ENCODE measurements around the gene DLX5. TPM values are rescaled to one million over a fixed set of nuclear protein-coding genes. Genes with fewer than 3 reads are reported as not detected.

Gene DLX5
- total RNA-seq, 2 donors from 2014 or later: not detected

DNA sequence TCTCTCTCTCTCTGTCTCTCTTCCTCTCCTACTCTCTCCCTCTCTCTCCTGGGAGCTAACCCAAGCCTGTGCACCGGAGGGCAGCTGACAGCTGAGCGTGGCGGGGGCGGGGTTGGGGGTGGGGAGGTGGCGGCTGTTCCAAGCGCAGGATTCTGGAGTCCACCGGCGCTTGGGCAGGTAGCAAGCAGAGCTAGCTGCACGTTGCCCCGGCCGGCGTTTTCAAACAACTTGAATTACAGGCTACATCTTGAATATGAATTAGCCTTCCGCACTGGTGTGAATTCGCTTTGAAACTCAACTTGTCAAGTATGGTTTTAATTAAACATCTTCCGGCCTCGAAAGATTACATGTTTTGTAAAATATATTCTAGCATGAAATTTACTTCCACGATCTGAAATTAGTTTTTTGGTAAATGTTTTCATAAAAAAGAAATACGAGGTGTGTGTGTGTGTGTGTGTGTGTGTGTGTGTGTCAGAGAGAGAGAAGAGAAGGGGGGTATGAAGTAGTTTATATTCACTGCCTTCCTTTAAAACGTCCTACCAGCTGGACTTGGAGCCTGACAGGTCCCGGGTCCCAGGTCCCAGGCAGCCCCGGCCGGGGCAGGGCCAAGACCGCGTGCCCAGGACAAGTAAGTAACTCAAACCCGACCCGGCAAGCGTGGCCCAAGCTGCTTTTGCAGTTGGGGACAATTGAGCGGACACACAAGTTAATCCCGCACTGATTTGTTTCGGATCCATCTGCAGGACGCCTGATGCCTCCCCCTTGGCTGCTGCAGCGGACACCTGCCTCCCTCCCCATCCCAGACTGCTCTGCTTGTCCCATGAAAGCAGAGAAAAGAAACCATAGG is 28.3 kb downstream of the DLX5 start:
- H3K4me3 Mint-ChIP-seq: no peak overlapping the region
- peaks cover 3% of the 10 kb centered on the region for H3K9me3 Mint-ChIP-seq
- peaks cover 62 to 96% of the 10 kb centered on the region in 2 donors for H3K27me3 Mint-ChIP-seq
- no peak for DNase-seq (ENCODE audit: low spot score)
- no peak for ATAC-seq
- no peak overlapping the region for H3K27ac Mint-ChIP-seq
- H3K36me3 Mint-ChIP-seq: no peaks in the 10 kb centered on the region
- peaks cover 0 to 5% of the 10 kb centered on the region in 2 donors for H3K4me1 Mint-ChIP-seq (ENCODE audit: low read depth in 2 of 2)

DNA sequence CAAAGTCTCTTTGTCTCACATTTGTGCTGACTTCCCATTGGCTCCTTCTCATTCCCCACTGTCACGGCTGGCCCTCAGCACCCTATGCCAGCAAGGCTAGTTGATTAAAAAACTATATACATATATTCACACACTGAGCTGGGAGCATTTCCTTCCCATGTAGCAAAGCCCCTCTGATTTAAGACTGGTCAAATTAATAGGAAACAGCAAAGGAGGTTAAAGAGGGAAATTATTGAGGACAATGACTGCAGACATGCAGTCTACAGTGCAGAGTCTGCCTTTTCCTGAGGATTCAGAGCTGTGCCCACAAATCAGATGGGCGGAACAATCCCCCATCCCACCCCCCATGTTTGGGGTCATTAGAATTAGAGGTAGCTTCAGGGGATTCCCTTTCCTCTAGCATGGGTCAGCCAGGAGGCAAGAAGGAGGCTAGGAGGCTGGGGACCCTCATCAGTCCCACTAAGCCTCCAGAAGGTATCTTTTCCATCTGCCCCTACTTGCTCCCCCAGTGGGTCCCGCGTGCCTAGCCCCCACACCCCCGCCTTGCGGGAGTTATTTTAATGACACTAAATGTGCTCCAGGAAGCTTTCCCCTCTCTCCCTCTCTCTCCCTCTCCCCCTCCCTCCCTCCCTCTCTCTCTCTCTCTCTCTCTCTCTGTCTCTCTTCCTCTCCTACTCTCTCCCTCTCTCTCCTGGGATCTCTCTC is 29.1 kb downstream of the DLX5 start:
- Mint-ChIP-seq H3K27me3 (peaks cover 59 to 96% of the 10 kb centered on the region in 2 donors), H3K27ac (no peak overlapping the region), H3K4me3 (no peak overlapping the region), H3K4me1 (ENCODE audit: low read depth in 2 of 2) (peaks cover 0 to 5% of the 10 kb centered on the region in 2 donors), H3K36me3 (no peaks in the 10 kb centered on the region), H3K9me3 (peaks cover 3% of the 10 kb centered on the region)
- DNase-seq (ENCODE audit: low spot score): no peak
- no peak for ATAC-seq

DNA sequence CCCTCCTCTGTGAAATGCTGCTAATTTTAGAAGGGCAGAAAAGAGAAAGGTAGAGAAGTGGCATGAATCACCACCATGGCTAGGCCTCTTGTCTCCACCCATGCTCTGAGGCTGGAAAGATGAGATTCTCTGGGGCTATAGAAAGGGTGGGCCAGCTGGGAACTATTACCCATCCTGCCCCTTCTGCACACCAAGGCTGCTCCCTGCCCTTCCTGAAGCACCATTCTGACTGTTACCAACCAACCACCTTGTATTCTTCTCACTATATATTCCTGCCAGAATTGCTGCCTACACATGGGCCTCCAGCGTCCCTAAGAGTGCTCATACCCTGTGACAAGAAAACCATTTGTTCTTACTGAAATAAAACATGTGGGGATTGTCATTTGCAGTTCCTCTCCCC is 30.7 kb downstream of the DLX5 start:
- H3K4me1 Mint-ChIP-seq (ENCODE audit: low read depth in 2 of 2): peaks cover 0 to 5% of the 10 kb centered on the region in 2 donors
- peaks cover 3% of the 10 kb centered on the region for H3K9me3 Mint-ChIP-seq
- no peak for DNase-seq (ENCODE audit: low spot score)
- no peaks in the 10 kb centered on the region for H3K36me3 Mint-ChIP-seq
- ATAC-seq: no peak
- H3K27me3 Mint-ChIP-seq: peaks cover 60 to 97% of the 10 kb centered on the region in 2 donors
- no peak overlapping the region for H3K4me3 Mint-ChIP-seq
- H3K27ac Mint-ChIP-seq: no peak overlapping the region

DNA sequence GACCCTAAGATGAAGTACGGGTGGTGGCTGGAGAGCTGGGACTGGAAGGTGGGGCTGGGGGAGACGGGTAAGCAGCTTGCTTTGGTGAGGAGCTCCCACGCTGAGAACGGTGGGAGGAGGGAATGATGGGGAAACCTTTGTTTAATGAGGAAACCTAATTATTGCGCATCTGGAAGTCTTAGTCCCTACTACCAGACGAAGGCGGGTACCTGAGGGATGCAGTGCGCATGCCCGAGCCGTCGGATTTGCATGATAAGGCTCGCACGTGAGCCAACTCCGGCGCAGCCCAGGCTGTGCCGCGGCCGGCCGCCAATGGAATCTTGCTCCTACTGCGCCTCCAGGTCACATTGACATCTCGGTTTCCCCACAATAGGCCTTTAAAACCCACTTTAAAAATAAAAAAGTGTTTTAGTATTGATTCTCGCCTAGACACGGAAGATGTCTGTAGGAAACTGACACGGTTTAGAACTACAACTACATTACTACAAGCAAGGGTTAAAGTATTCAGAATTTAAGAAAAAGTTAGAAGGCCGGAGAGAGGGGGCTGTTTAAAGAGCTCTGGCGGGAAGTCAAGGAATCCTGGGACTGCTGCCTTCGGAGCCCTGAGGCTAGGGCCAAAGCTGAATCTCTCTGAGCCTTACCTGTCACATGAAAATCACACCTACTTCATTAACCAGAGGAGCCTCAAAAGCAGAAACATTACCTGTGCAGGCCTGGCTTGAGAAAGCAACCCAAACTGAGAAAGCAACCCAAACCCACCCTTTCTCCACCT is 31.4 kb downstream of the DLX5 start:
- H3K4me1 Mint-ChIP-seq (ENCODE audit: low read depth in 2 of 2): peaks cover 0 to 5% of the 10 kb centered on the region in 2 donors
- no peak for ATAC-seq
- H3K4me3 Mint-ChIP-seq: no peak overlapping the region
- no peaks in the 10 kb centered on the region for H3K36me3 Mint-ChIP-seq
- no peak for DNase-seq (ENCODE audit: low spot score)
- H3K9me3 Mint-ChIP-seq: peaks cover 3% of the 10 kb centered on the region
- H3K27me3 Mint-ChIP-seq: peaks cover 61 to 97% of the 10 kb centered on the region in 2 donors
- H3K27ac Mint-ChIP-seq: no peak overlapping the region

DNA sequence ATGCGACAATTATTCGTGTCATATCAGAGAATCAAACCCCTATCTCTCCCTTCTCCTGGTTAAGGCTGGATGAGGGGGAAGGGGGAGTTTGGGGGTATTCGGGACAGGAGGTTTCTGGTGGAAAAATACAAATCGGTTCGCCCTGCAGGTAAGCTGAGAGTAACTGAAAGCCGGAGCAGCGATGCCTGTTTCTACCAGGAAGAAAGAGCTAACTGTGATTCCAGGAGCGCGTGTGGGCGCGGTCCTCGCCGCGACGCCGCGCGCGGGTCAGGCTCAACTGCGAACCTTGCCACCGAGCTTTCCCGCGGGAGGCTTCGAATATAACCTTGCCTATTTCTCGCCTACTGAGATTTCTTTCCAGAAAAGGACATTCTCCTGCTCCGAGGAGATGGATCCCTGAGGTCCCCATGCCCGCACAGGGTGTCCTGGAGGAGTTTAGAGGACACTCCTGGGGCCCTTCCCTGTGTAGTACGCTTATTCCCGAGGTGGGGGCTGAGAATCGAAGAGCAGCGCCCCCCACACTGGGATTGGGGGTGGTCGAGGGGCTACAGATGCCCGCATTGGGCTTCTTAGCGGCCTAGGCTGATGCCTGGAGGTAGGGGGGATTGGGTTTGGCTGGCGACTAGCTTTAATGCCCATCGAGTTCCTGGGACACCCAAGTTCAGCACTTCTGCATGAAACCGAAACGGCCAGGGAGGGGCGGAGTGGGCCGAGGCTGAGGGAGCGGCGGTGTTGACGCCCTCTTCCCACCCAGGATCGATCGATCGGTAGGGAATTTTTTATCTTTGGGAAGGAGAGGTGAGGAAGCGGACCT is 32.2 kb downstream of the DLX5 start:
- Mint-ChIP-seq H3K9me3 (peaks cover 3% of the 10 kb centered on the region), H3K4me1 (ENCODE audit: low read depth in 2 of 2) (peaks cover 0 to 5% of the 10 kb centered on the region in 2 donors), H3K4me3 (no peak overlapping the region), H3K27ac (no peak overlapping the region), H3K36me3 (no peaks in the 10 kb centered on the region), H3K27me3 (peaks cover 61 to 95% of the 10 kb centered on the region in 2 donors)
- no peak for ATAC-seq
- DNase-seq (ENCODE audit: low spot score): no peak

DNA sequence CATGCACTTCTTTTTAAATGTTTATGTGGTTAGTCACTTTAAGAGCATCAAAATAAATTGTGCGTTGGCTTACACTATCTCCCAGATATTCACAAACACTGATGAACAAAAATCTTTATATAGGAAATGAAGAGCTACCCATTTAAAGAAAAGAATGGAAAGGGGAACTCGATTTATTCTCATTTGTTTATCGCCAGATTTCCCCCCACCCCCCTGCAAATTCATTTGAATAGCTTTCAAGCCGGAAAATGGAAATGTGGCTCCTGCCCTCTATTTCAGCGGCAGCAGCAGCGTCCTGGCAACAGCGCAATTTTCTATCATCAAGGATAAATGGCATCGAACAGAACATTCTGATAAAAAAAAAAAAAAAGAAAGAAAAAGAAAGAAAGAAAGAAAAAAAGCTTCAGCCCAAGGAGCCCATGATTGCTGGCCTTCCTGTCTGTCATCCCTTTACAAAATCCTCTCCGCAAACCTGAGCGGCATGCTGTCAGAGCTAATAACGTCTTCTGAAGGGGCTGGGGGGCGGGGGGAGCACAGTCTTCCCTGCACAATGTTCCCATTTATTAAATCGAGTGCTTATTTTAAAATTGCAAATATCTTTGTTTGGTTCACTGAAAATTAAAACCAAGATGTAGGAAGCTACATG is 33.0 kb downstream of the DLX5 start:
- Mint-ChIP-seq H3K4me3 (no peak overlapping the region), H3K36me3 (no peaks in the 10 kb centered on the region), H3K27ac (no peak overlapping the region), H3K9me3 (peaks cover 3% of the 10 kb centered on the region), H3K27me3 (peaks cover 59 to 94% of the 10 kb centered on the region in 2 donors), H3K4me1 (ENCODE audit: low read depth in 2 of 2) (peaks cover 0 to 5% of the 10 kb centered on the region in 2 donors)
- no peak for DNase-seq (ENCODE audit: low spot score)
- ATAC-seq: no peak

DNA sequence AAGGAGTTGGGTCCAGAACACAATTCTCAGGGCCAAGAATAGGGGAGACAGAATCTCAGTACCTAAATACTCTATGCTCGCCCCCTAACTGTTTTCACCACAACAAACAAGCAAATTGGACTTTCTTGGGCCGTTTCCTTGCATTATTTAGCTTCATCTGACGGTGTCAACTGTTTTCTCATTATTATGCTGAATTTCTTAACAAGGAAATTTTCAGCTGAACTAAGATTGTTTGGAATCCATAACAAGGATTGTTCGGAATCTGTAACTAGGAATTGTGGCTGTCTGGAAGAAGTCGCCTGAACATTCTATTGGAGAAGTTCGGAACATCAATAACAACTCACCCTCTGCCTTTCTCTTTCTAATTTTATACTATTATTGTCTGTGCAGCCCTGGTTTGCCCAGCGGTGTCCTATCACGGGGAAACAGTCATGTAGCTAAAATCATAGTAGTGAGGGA is 34.7 kb downstream of the DLX5 start:
- DNase-seq (ENCODE audit: low spot score): no peak
- Mint-ChIP-seq H3K9me3 (peaks cover 3% of the 10 kb centered on the region), H3K27me3 (peaks cover 55 to 87% of the 10 kb centered on the region in 2 donors), H3K27ac (no peak overlapping the region), H3K36me3 (no peaks in the 10 kb centered on the region), H3K4me1 (ENCODE audit: low read depth in 2 of 2) (peaks cover 0 to 5% of the 10 kb centered on the region in 2 donors), H3K4me3 (no peak overlapping the region)
- no peak for ATAC-seq

DNA sequence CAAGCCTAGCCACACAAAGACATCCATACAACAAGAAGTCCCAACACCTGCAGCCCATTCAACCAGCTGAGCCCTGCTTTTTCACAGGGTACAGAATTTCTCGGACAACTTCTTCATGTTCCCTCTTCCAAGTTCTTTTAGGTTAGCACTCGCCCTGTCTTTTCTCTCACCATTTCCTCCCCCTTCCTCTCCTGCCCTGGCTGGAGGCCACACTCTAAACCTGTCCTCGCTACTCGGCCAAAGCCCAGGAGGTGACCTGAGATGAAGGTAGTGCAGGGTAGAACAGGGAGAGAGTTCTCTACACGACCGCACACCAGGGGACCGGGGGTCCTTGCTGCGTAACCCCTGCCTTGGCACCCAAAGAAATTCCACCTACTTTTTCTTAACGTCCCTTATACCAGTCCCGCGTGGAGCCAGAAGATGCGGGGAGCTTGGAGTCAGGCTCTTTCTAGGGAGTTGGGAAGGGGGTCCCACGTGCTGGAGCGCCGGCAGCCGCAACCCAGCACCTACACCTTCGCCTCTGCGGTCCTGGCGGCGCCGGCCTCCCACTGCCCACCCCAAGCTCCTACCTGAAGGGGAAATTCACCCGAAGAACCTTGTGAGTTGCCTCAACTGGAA is 35.3 kb downstream of the DLX5 start:
- no peak overlapping the region for H3K4me3 Mint-ChIP-seq
- peaks cover 52 to 82% of the 10 kb centered on the region in 2 donors for H3K27me3 Mint-ChIP-seq
- H3K9me3 Mint-ChIP-seq: peaks cover 3% of the 10 kb centered on the region
- H3K27ac Mint-ChIP-seq: no peak overlapping the region
- DNase-seq (ENCODE audit: low spot score) (no peak), ATAC-seq (no peak)
- H3K4me1 Mint-ChIP-seq (ENCODE audit: low read depth in 2 of 2): peaks cover 0 to 5% of the 10 kb centered on the region in 2 donors
- no peaks in the 10 kb centered on the region for H3K36me3 Mint-ChIP-seq

DNA sequence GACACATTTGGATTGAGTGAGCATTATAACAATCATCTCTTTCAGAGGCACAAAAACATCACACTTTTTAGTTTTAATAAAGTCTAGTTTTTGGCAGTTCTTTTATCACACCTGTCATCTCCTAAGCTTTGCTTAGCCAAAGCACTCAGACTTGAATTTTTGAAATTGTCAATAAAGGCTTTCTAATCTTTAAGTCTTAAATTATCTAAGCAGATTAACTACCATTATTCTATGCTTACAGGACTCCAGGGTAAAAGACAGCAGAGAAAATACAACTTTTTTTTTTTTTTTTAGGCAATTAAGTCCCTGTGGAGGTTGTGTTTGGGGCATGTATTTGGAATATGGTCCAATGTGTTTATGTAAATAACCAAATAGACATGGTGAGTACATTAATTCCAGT is 36.9 kb downstream of the DLX5 start:
- no peak for DNase-seq (ENCODE audit: low spot score)
- Mint-ChIP-seq H3K9me3 (no peaks in the 10 kb centered on the region), H3K4me3 (no peak overlapping the region), H3K36me3 (no peaks in the 10 kb centered on the region), H3K4me1 (ENCODE audit: low read depth in 2 of 2) (peaks cover 0 to under 1% of the 10 kb centered on the region in 2 donors), H3K27ac (no peak overlapping the region), H3K27me3 (peaks cover 42 to 76% of the 10 kb centered on the region in 2 donors)
- no peak for ATAC-seq

DNA sequence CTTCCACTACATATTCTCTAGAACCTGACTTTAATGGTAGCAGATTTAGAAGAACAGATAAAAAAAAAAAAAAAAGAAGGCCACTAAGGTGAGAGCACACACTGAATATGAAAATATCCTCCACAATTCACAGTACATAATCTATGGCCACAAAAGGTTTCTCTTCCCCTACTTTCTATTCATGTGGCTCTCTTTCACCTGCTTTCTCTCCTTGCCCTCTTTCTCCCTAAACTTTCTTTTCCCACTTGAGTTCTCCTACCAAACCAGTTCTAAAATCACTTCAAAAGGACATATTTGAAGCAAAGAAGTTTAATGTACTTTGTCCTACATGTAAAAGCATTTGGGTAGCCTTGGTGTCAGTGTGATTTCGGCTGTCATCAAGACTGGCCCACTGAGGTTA is 37.7 kb downstream of the DLX5 start:
- no peak for ATAC-seq
- H3K9me3 Mint-ChIP-seq: no peaks in the 10 kb centered on the region
- no peak for DNase-seq (ENCODE audit: low spot score)
- H3K4me3 Mint-ChIP-seq: no peak overlapping the region
- no peaks in the 10 kb centered on the region for H3K36me3 Mint-ChIP-seq
- no peak overlapping the region for H3K27ac Mint-ChIP-seq
- H3K27me3 Mint-ChIP-seq: peaks cover 42 to 68% of the 10 kb centered on the region in 2 donors
- H3K4me1 Mint-ChIP-seq (ENCODE audit: low read depth in 2 of 2): no peaks in the 10 kb centered on the region

DNA sequence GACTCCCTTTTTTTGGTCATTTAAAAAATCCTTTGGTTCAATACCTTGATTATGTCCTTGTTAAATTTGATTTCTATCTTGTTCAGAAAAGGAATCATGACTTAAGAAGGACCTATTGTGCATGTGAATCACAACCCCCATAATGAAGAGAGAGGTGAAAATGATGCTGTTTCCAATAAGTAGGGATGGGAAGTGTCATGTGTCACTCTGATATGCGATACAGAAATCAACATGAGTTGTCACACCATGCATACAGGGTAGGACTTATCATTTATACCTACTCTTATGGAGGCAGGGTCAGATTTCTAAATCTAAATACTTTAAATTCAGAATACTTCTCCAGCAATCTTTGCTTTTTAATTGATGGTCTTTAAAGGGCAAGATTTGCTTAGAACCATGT is 38.6 kb downstream of the DLX5 start:
- Mint-ChIP-seq H3K4me3 (no peak overlapping the region), H3K27me3 (peaks cover 45 to 65% of the 10 kb centered on the region in 2 donors), H3K27ac (no peak overlapping the region), H3K36me3 (no peaks in the 10 kb centered on the region), H3K9me3 (no peaks in the 10 kb centered on the region), H3K4me1 (ENCODE audit: low read depth in 2 of 2) (no peaks in the 10 kb centered on the region)
- ATAC-seq (no peak), DNase-seq (ENCODE audit: low spot score) (no peak)

DNA sequence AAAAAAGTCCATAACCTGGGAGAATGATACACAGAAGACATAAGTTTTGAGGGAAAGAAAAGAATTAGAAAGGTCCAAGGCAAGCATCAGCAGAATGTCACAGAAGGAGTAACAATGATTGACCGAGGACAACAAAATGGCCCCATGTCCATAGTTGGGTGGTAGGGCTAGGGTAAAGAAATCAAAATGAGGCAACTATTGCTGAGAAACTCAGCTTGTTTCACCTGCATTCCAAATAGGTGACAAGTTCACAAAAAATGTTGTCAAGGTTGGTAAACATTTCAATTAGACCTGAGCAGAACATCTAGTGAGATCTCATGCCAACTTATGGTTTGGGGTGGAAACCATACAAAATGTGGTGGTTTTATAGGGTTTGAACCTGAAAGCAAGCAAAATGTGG is 42.0 kb downstream of the DLX5 start:
- no peaks in the 10 kb centered on the region for H3K36me3 Mint-ChIP-seq
- no peak for ATAC-seq

More for the DNA sequence above, 42.0 kb downstream of the DLX5 start:
- H3K27me3 Mint-ChIP-seq: peaks cover 24 to 36% of the 10 kb centered on the region in 2 donors
- no peaks in the 10 kb centered on the region for H3K9me3 Mint-ChIP-seq
- no peaks in the 10 kb centered on the region for H3K4me1 Mint-ChIP-seq (ENCODE audit: low read depth in 2 of 2)
- no peak for DNase-seq (ENCODE audit: low spot score)
- no peak overlapping the region for H3K4me3 Mint-ChIP-seq
- no peak overlapping the region for H3K27ac Mint-ChIP-seq

All from natural killer cell treated with Interleukin-12 subunit alpha and Interleukin-12 subunit beta and Interleukin-15 and Interleukin-18, amount 100 ng/mL, for 72 hours (primary cell).